ENCODE data around the gene OR2T12.
"Not testable (repeated sequence)": the region's sequence is repeated elsewhere in the genome, so short reads cannot be mapped to it uniquely, and the experiment has no call there.

OR2T12 gene

GRCh38 chr1:248303324-248303723 lies at the start of gene OR2T12:
TSS of gene OR2T12 (minus strand) at chr1:248303424. CDS start at chr1:248295578, 7,846 bp downstream.
- DNase-seq: no peak

GRCh38 chr1:248348475-248348874 lies 45.3 kb upstream of the OR2T12 start, which contains the start of gene OR14C36:
TSS of gene OR14C36 (plus strand) at chr1:248348775. CDS start at chr1:248348775, 0 bp downstream.
- DNase-seq: no peak

- no peak for DNase-seq
These were observed 40.2 kb upstream of the OR2T12 start for GRCh38 chr1:248343451-248343850.

GRCh38 chr1:248324468-248324867 lies 21.2 kb upstream of the OR2T12 start, which contains the start of gene OR2M7:
TSS of gene OR2M7 (minus strand) at chr1:248324568. CDS start at chr1:248324568, 0 bp downstream.
- no peak for DNase-seq

GRCh38 chr1:248316796-248317195 lies 13.6 kb upstream of the OR2T12 start:
- no peak for DNase-seq

GRCh38 chr1:248306740-248307139 lies 3.5 kb upstream of the OR2T12 start:
- not testable (repeated sequence) for DNase-seq

GRCh38 chr1:248306103-248306502 lies 2.9 kb upstream of the OR2T12 start:
- no peak for DNase-seq

GRCh38 chr1:248305672-248306071 lies 2.4 kb upstream of the OR2T12 start:
- not testable (repeated sequence) for DNase-seq

GRCh38 chr1:248288391-248288790 lies 14.8 kb downstream of the OR2T12 start:
- no peak for DNase-seq

GRCh38 chr1:248277876-248278275 lies 25.3 kb downstream of the OR2T12 start, which contains the start of gene OR2T33:
TSS of gene OR2T33 (minus strand) at chr1:248277976. CDS start at chr1:248273814, 4,162 bp downstream.
- no peak for DNase-seq

- DNase-seq: not testable (repeated sequence)
These were observed 30.0 kb downstream of the OR2T12 start for GRCh38 chr1:248273225-248273624.

GRCh38 chr1:248268178-248268577 lies 35.0 kb downstream of the OR2T12 start:
- DNase-seq: no peak

GRCh38 chr1:248259309-248259708 lies 43.9 kb downstream of the OR2T12 start:
- DNase-seq: not testable (repeated sequence)

GRCh38 chr1:248243204-248243603 lies 60.0 kb downstream of the OR2T12 start:
- peak in 7 of 14 donors; percentile 1 to 52 (median 20) for DNase-seq

Data from C1 segment of cervical spinal cord (tissue), 14 donors.